ENCODE data around the gene LONP1.
A peak's percentile ranks its signal among the peaks of the same experiment; 100 is the strongest.
"Not testable (repeated sequence)": the region's sequence is repeated elsewhere in the genome, so short reads cannot be mapped to it uniquely, and the experiment has no call there.

Gene LONP1

DNA sequence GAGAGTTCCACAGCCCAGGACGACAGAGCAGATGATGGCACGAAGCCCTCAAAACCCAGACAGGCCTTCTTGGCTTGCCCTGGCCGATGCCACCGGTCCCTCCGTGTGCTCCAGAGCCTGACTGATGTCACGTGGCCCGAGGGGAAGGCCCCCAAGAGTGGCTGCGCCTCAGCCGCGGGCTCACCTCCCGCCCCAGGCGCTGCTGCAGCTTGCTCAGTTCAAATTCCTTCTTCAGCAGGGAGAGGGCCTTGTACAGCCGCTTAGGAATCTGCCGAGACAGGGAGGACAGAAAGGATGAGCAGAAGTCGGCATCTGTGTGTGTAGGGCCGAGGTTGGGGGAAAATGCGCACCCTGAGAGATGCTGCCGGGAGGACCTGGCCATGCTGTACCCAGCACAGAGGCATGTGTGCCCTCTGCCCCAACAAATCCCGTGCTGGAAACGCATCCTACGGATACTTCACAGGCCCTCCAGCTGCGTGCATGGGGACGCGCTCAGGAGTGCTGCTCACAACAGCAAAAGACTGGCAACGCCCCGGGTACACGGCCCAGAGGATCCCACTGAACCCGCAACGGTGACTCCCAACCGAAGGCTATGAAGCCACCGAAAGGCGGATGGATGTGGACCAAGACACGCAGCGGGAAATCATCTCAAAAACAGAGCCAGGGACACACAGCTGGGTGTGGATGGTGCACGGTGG lies 12.9 kb downstream of the LONP1 start:
- Mint-ChIP-seq H3K27ac (ENCODE audit: low read depth) (peak overlapping the region; percentile 10), H3K4me3 (no peak overlapping the region), H3K27me3 (no peaks in the 10 kb centered on the region), H3K9me3 (no peaks in the 10 kb centered on the region), H3K4me1 (no peaks in the 10 kb centered on the region), H3K36me3 (ENCODE audit: insufficient read depth) (peaks cover 39% of the 10 kb centered on the region)
- DNase-seq (ENCODE audit: low spot score in 2 of 2) (no peak), ATAC-seq (replicated peaks; ENCODE audit: extremely low read depth, poor library complexity, severe bottlenecking) (no peak)

DNA sequence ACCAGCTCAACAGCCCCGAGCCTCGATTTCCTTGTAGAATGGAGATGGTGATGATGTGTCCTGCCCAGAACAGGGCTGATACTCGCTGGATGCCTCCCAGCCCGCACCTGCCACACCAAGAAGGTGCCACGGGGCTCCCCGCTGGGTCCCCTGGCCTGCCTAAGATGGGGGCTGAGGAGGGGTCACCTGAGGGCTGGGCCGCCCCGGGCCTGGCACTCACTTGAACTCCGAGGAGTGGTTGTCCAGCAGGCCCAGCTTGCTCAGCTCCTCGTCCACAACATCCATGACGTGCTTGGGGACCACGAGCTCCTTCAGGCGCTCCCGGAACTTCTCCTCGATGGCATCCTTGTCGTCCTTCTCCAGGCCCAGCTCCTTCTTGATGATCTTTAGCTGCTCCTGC lies 14.4 kb downstream of the LONP1 start:
- Mint-ChIP-seq H3K27ac (ENCODE audit: low read depth) (no peak overlapping the region), H3K4me3 (no peak overlapping the region), H3K4me1 (no peaks in the 10 kb centered on the region), H3K36me3 (ENCODE audit: insufficient read depth) (peaks cover 41% of the 10 kb centered on the region), H3K9me3 (no peaks in the 10 kb centered on the region), H3K27me3 (no peaks in the 10 kb centered on the region)
- ATAC-seq (replicated peaks; ENCODE audit: extremely low read depth, poor library complexity, severe bottlenecking) (no peak), DNase-seq (ENCODE audit: low spot score in 2 of 2) (no peak)

DNA sequence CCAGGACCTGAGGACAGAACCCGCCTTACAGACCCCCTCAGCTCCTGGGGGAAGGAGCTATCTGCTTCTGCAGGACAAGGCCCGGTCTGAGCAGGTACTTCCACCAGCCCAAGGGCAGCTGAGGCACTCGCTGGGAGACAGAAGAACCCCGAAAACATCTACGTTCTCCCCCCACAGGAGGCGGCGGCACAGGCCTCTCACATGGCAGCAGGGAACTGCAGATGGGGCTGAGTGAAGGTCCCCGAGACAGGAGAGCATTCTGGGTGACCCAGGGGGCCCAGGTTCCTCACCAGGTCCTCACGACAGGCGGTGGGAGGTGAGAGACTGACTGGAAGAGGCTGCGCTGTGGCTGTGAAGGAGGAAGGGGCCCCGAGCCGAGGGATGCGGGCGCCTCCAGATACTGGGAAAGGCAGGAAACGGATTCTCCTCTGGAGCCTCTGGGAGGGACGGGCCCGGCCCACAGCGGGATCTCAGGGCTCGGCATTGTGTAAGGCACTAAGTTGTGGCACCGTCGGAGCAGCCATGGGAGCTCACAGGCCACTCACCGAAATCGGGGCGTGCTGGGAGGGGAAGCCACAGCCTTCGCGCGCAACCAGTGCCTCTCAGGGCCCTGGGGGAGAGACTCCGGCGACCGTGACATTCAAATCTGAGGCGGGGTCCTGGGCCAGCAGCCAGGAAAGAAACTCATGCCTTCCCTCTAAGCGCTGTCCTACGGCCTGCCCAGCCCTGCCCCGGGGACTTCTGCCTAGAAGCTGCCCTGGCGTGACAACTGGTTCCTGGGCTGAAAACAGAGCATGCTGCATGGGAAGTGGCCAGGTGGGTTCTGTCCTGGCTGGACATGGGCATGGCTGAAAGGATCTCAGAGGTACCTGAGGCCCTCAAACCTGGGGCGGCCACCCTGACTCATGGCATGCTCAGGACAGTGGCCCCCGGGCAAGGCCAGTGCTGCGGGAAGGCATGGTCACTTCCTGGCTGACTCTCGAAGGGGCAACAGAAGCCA lies 15.8 kb downstream of the LONP1 start:
- Mint-ChIP-seq H3K27me3 (no peaks in the 10 kb centered on the region), H3K36me3 (ENCODE audit: insufficient read depth) (peaks cover 43% of the 10 kb centered on the region), H3K4me3 (no peak overlapping the region), H3K9me3 (no peaks in the 10 kb centered on the region), H3K4me1 (no peaks in the 10 kb centered on the region), H3K27ac (ENCODE audit: low read depth) (peak overlapping the region; percentile 93)
- DNase-seq (ENCODE audit: low spot score in 2 of 2): no peak
- no peak for ATAC-seq (replicated peaks; ENCODE audit: extremely low read depth, poor library complexity, severe bottlenecking)

DNA sequence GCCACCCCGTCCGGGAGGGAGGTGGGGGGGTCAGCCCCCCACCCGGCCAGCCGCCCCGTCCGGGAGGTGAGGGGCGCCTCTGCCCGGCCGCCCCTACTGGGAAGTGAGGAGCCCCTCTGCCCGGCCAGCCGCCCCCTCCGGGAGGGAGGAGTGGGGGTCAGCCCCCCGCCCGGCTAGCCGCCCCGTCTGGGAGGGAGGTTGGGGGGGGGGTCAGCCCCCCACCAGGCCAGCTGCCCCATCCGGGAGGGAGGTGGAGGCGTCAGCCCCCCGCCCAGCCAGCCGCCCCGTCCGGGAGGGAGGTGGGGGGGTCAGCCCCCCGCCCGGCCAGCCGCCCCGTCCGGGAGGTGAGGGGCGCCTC lies 17.9 kb downstream of the LONP1 start:
- ATAC-seq (replicated peaks; ENCODE audit: extremely low read depth, poor library complexity, severe bottlenecking); DNase-seq (ENCODE audit: low spot score in 2 of 2); H3K27ac Mint-ChIP-seq (ENCODE audit: low read depth); H3K4me1 Mint-ChIP-seq; H3K9me3 Mint-ChIP-seq; H3K27me3 Mint-ChIP-seq; H3K4me3 Mint-ChIP-seq: not testable (repeated sequence)
- H3K36me3 Mint-ChIP-seq (ENCODE audit: insufficient read depth): peaks cover 49% of the 10 kb centered on the region

DNA sequence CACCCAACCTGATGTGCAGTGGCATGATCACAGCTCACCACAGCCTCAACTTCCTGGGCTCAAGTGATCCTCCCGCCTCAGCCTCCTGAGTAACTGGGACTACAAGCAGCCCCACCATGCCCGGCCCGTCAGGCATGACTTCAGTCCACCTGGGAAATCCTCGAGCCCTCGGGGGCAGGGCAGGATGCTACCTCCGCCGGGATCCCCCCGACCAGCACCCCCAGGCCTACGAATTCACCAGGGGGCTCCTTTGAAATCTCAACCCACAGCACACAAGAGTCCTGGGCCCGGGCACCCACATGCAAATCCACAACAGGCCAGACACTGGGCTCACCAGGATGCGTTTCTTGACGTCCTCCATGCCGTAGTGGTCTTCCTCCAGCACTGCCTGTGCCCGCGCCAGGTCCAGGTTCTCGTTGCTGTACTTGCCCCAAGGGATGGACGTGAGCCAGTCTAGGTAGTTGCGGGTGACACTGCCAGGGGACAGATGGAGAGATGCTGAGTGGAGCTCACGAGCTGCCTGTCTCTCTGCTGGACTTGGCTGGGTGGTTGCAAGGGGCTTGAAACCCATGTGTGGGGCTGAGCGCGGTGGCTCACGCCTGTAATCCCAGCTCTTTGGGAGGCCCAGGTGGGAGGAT lies 19.4 kb downstream of the LONP1 start:
- H3K4me3 Mint-ChIP-seq: no peak overlapping the region
- H3K27ac Mint-ChIP-seq (ENCODE audit: low read depth): no peak overlapping the region
- no peak for ATAC-seq (replicated peaks; ENCODE audit: extremely low read depth, poor library complexity, severe bottlenecking)
- H3K27me3 Mint-ChIP-seq: no peaks in the 10 kb centered on the region
- no peak for DNase-seq (ENCODE audit: low spot score in 2 of 2)
- no peaks in the 10 kb centered on the region for H3K9me3 Mint-ChIP-seq
- H3K4me1 Mint-ChIP-seq: no peaks in the 10 kb centered on the region
- H3K36me3 Mint-ChIP-seq (ENCODE audit: insufficient read depth): peaks cover 48% of the 10 kb centered on the region

DNA sequence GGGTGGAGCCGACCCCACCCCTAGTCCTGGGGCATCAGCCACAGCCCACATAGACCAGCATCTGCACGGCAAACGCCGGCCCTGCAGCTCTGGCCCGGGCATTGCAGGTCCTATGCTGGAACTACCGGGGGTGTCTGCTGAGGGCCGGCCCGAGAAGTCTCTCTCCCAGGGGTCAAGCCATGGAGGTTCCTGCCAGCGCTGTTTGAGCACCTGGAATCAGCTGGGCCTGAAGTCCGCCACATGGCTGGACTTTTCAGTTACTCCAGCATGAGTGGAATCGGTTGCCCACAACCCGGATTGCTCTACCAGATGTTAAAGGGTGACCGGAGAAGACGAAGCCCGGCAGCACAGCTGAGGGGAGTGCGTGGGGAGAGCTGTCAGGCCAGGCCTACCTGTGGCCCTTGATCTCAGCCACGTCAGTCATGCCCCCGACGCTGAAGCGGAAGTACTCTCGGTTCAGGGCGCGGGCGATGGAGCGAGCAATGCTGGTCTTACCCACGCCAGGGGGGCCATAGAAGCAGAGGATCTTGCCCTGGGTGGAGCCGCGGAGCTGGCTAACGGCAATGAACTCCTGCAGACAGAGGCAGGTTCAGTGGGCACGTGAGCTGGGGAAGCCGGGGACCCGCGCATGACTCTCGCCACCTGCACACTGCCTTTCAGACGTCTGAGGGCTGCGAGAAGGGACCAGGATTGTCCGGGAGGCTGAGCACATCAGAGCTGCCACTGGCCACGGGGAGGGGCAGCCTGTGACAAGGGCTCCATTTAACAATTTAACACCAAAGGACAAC lies 21.1 kb downstream of the LONP1 start:
- Mint-ChIP-seq H3K27me3 (no peaks in the 10 kb centered on the region), H3K36me3 (ENCODE audit: insufficient read depth) (peaks cover 56% of the 10 kb centered on the region), H3K4me3 (no peak overlapping the region), H3K9me3 (no peaks in the 10 kb centered on the region), H3K27ac (ENCODE audit: low read depth) (no peak overlapping the region), H3K4me1 (no peaks in the 10 kb centered on the region)
- DNase-seq (ENCODE audit: low spot score in 2 of 2) (no peak), ATAC-seq (replicated peaks; ENCODE audit: extremely low read depth, poor library complexity, severe bottlenecking) (no peak)

DNA sequence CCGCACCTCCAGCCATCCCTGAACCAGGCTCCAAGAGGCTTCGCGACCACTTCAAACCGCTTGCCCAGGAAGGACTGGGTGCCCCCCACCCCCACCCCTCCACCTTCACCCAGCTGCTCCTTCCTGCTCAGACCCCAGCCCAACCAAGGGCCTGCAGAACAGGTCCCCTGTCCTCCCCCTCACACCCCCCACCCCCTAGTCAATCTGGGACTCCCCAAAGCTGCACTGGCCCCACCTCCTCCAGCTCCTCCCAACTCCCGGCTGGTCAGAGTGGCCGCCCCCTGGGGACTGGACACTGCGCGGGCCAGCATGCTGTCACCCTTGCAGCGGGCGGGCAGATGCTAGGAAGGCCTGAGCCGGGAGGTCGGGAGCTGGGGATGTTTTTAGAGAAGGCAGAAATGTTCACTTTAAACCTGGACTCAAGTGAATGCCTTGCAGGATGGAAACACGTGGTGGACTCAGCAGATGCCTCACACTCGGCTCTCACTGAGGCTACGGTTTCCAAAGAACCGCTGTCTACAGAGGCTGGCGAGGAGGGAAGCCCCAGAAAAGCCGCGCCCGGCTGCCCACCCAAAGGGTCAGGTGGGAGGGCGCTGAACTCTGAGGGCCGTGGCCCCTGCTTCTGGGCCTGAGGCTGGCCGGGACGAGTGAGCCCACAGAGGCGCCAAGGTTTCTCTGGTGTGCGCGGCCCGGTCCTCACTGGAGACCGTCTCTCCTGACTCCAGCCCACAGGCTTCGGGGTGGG lies 21.9 kb downstream of the LONP1 start:
- Mint-ChIP-seq H3K9me3 (no peaks in the 10 kb centered on the region), H3K4me3 (no peak overlapping the region), H3K27ac (ENCODE audit: low read depth) (no peak overlapping the region), H3K36me3 (ENCODE audit: insufficient read depth) (peaks cover 56% of the 10 kb centered on the region), H3K27me3 (no peaks in the 10 kb centered on the region), H3K4me1 (no peaks in the 10 kb centered on the region)
- DNase-seq (ENCODE audit: low spot score in 2 of 2) (no peak), ATAC-seq (replicated peaks; ENCODE audit: extremely low read depth, poor library complexity, severe bottlenecking) (no peak)

DNA sequence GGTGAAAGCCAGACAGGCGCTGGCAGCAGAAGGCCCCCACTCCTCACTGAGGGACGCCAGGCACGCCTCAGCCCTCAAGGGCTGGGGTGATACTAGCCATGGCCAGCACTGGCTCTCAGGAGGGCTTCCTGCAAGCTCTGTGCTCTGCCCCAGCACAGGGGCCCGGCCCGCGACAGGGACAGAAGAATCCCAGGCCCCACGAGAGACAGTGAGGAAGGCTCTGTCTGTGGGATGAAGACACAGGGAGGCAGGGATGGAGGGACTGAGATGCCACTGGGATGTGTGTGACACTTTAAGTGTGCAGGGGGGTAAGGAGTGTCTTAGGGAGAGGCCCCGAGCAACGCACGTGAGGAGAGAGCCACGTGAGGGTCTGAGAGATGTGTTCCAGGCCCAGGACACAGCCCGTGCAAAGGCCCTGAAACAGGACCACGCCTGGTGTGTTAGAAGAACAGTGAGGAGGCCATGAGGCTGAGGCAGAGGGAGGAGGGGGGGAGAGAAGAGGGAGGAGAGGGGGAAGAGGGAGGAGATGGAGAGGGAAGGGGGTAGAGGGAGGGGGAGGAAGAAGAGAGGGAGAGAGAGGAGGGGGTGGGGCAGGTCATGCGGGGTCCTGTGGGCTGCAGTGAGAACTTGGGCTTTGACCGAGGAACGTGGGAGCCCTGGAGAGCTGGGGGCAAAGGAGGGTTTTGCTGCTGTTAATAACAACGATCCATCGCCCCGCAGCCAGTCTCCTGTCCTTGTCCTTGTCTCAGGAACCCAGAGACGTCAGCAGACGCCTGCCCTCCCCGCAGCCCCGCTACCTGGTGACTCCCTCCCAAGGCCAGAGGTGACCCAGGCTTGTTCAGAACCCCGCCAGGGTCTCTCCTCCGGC lies 22.7 kb downstream of the LONP1 start:
- no peaks in the 10 kb centered on the region for H3K27me3 Mint-ChIP-seq
- ATAC-seq (replicated peaks; ENCODE audit: extremely low read depth, poor library complexity, severe bottlenecking): no peak
- H3K9me3 Mint-ChIP-seq: no peaks in the 10 kb centered on the region
- peaks cover 6% of the 10 kb centered on the region for H3K4me1 Mint-ChIP-seq
- no peak overlapping the region for H3K27ac Mint-ChIP-seq (ENCODE audit: low read depth)
- no peak overlapping the region for H3K4me3 Mint-ChIP-seq
- H3K36me3 Mint-ChIP-seq (ENCODE audit: insufficient read depth): peaks cover 63% of the 10 kb centered on the region
- no peak for DNase-seq (ENCODE audit: low spot score in 2 of 2)

DNA sequence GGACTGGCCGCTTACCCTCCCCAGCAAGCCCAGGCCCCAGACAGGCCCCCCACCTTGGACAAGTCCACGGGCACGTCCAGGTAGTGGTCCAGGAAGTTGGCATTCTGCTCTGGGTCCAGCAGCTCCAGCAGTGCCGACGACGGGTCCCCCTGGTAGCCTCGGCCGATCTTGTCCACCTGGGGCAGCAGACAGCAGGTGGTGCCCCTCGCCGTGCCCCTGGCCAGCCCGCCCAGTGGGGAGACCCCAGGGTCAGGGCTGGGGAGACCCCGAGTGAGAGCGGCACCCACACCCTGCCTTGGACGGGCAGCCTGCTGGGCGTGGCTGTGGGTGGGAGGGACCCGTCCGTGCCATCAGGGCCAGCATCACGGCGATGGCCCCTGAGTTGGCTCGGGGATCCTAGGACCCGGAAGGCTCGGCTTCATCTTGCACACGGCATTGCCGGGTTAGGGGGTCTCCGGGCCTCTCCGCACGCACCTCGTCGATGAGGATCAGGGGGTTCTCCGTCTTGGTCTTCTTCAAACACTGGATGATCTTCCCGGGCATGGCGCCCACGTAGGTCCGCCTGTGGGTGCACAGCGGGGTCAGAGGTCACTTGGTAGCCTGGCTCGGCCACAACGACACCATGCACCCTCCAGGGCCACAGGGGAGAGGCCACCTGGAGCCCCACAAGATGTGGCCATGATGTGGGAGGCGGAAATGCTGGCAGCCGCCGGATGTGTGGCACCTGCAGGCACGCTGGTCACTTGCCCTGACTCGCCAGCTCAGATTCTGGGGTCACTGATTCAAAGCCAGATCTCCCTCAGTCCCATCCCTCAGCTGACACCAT lies 23.5 kb downstream of the LONP1 start:
- DNase-seq (ENCODE audit: low spot score in 2 of 2): no peak
- no peaks in the 10 kb centered on the region for H3K9me3 Mint-ChIP-seq
- peaks cover 11% of the 10 kb centered on the region for H3K4me1 Mint-ChIP-seq
- H3K4me3 Mint-ChIP-seq: no peak overlapping the region
- ATAC-seq (replicated peaks; ENCODE audit: extremely low read depth, poor library complexity, severe bottlenecking): no peak
- peaks cover 68% of the 10 kb centered on the region for H3K36me3 Mint-ChIP-seq (ENCODE audit: insufficient read depth)
- H3K27ac Mint-ChIP-seq (ENCODE audit: low read depth): peak overlapping the region; percentile 61
- H3K27me3 Mint-ChIP-seq: no peaks in the 10 kb centered on the region

DNA sequence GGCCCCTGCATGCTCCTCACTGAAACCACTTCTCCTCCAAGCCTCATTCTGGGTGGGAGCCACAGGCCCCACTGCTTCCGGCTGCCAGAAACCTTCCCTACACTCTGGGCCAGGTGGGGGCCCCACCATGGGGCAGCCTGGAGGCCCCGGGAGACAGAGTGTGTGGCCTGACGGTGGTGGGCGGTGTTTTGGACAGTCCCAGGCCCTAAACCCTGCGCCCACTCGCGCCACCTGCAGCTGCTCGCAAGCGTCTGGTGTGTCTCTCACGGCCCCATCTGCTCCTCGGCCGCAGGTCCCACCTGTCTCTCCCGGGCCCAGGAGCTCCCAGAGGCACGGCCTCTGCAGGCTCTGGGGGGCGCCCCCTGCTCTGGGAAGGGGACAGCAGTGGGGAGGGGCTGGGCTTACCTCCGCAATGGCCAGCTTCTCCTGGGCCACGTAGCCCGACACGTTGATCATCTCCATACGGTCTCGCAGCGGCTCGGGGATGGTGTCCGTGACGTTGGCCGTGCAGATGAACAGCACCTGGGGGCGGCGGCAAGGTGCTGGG lies 24.2 kb downstream of the LONP1 start:
- Mint-ChIP-seq H3K9me3 (no peaks in the 10 kb centered on the region), H3K4me3 (no peak overlapping the region), H3K27ac (ENCODE audit: low read depth) (peak overlapping the region; percentile 61), H3K36me3 (ENCODE audit: insufficient read depth) (peaks cover 70% of the 10 kb centered on the region), H3K27me3 (no peaks in the 10 kb centered on the region), H3K4me1 (peaks cover 15% of the 10 kb centered on the region)
- no peak for DNase-seq (ENCODE audit: low spot score in 2 of 2)
- ATAC-seq (replicated peaks; ENCODE audit: extremely low read depth, poor library complexity, severe bottlenecking): no peak

Data from central memory CD8-positive, alpha-beta T cell (primary cell).